HEK293 (cell line): ENCODE results near the gene MIEF2.

Experiments used
- CTCF ChIA-PET: fragments of 350-600 bp; formaldehyde crosslinking; extraction: SDS; loops from one replicate; lab custom pipeline; 2021; ENCODE audit warnings: antibody characterized with exemption; lab: Yijun Ruan, JAX
- POLR2A ChIA-PET: fragments of 300-600 bp; formaldehyde crosslinking; extraction: SDS; loops from one replicate; lab custom pipeline; 2020; ENCODE audit warnings: antibody characterized with exemption, inconsistent platforms; lab: Yijun Ruan, JAX
- H3K27ac ChIP-seq: fragments of 200-500 bp; sonication (Bioruptor generic); 2 replicates; pipeline ENCODE4 v1.5.1; 2014; ENCODE audit warnings: low read depth, low read length, control low read depth, inconsistent platforms; ENCODE audit errors: extremely low read depth
- H3K36me3 ChIP-seq, 2 experiments: fragments of 200-500 bp in 1 of 2; sonication (Bioruptor generic) in 1 of 2; 1 replicate in 1 of 2; 2 replicates in 1 of 2; pipeline ENCODE4 v1.5.1; 2014 to 2017; ENCODE audit warnings: inconsistent platforms in 2 of 2, low read length in 2 of 2; ENCODE audit not compliant: control insufficient read depth in 2 of 2, insufficient read depth in 1 of 2
- H3K4me1 ChIP-seq: fragments of 200-500 bp; sonication (Bioruptor generic); 2 replicates; pipeline ENCODE4 v1.5.1; 2014; ENCODE audit warnings: mild to moderate bottlenecking, low read length, inconsistent platforms; ENCODE audit not compliant: control insufficient read depth, insufficient read depth
- H3K4me3 ChIP-seq: 2 replicates; pipeline ENCODE4 v1.5.1; 2011; ENCODE audit warnings: low read depth, mild to moderate bottlenecking, control low read depth, low read length, moderate library complexity
- H3K9me3 ChIP-seq: fragments of 200-500 bp; sonication (Bioruptor generic); 2 replicates; pipeline ENCODE4 v1.5.1; 2014; ENCODE audit warnings: low read depth, low read length, inconsistent platforms; ENCODE audit not compliant: control insufficient read depth, insufficient read depth
- KLF7 ChIP-seq: fragments of 450-650 bp; formaldehyde crosslinking; IDR thresholded peaks from 2 replicates; pipeline ENCODE4 v1.5.1; 2016; ENCODE audit warnings: missing biosample characterization, missing genetic modification characterization, borderline replicate concordance
- OSR2 ChIP-seq: fragments of 450-650 bp; formaldehyde crosslinking; IDR thresholded peaks from 2 replicates; pipeline ENCODE4 v1.5.1; 2016; ENCODE audit warnings: missing biosample characterization, missing genetic modification characterization
- YY2 ChIP-seq: fragments of 450-650 bp; formaldehyde crosslinking; IDR thresholded peaks from 2 replicates; pipeline ENCODE4 v1.5.1; 2016; ENCODE audit warnings: missing biosample characterization, missing genetic modification characterization
- ZNF132 ChIP-seq: fragments of 450-650 bp; formaldehyde crosslinking; IDR thresholded peaks from 2 replicates; pipeline ENCODE4 v1.5.1; 2017; ENCODE audit warnings: missing biosample characterization, missing genetic modification characterization, borderline replicate concordance
- ZNF155 ChIP-seq: fragments of 450-650 bp; formaldehyde crosslinking; IDR thresholded peaks from 2 replicates; pipeline ENCODE4 v1.5.1; 2016; ENCODE audit warnings: missing biosample characterization, missing genetic modification characterization
- ZNF211 ChIP-seq: fragments of 450-650 bp; formaldehyde crosslinking; IDR thresholded peaks from 2 replicates; pipeline ENCODE4 v1.5.1; 2016; ENCODE audit warnings: low read depth, missing biosample characterization, missing genetic modification characterization
- ZNF341 ChIP-seq: fragments of 450-650 bp; formaldehyde crosslinking; IDR thresholded peaks from 2 replicates; pipeline ENCODE4; 2016; ENCODE audit warnings: low read depth, missing biosample characterization, missing genetic modification characterization
- ZNF501 ChIP-seq: fragments of 450-650 bp; formaldehyde crosslinking; IDR thresholded peaks from 2 replicates; pipeline ENCODE4 v1.5.1; 2016; ENCODE audit warnings: missing biosample characterization, missing genetic modification characterization
- ZNF510 ChIP-seq: fragments of 450-650 bp; formaldehyde crosslinking; IDR thresholded peaks from 2 replicates; pipeline ENCODE4 v1.5.1; 2018; ENCODE audit warnings: mild to moderate bottlenecking, missing genetic modification characterization, missing biosample characterization; ENCODE audit not compliant: insufficient replicate concordance
- ZNF561 ChIP-seq: fragments of 450-650 bp; IDR thresholded peaks from 2 replicates; pipeline ENCODE4 v1.5.1; 2018; ENCODE audit warnings: missing biosample characterization, missing genetic modification characterization, borderline replicate concordance
- ZNF624 ChIP-seq: fragments of 450-650 bp; formaldehyde crosslinking; IDR thresholded peaks from 2 replicates; pipeline ENCODE4 v1.5.1; 2017; ENCODE audit warnings: missing biosample characterization, missing genetic modification characterization
- TF ChIP-seq, protein P1 (sequence below): fragments of 450-650 bp; formaldehyde crosslinking; IDR thresholded peaks from 2 replicates; pipeline ENCODE4 v1.5.1; 2016; ENCODE audit warnings: missing biosample characterization, missing genetic modification characterization
- TF ChIP-seq, protein P2 (sequence below): fragments of 450-650 bp; formaldehyde crosslinking; IDR thresholded peaks from 2 replicates; pipeline ENCODE4 v1.5.1; 2016; ENCODE audit warnings: missing biosample characterization, missing genetic modification characterization
- TF ChIP-seq, protein P3 (sequence below): fragments of 450-650 bp; formaldehyde crosslinking; IDR thresholded peaks from 2 replicates; pipeline ENCODE4 v1.5.1; 2016; ENCODE audit warnings: missing biosample characterization, missing genetic modification characterization
- TF ChIP-seq, protein P4 (sequence below): fragments of 450-650 bp; formaldehyde crosslinking; conservative IDR thresholded peaks from 2 replicates; pipeline ENCODE4 v1.5.1; 2016; ENCODE audit warnings: low read depth, missing biosample characterization, missing genetic modification characterization
- TF ChIP-seq, protein P5 (sequence below): fragments of 450-650 bp; formaldehyde crosslinking; IDR thresholded peaks from 2 replicates; pipeline ENCODE4 v1.5.1; 2017; ENCODE audit warnings: missing biosample characterization, missing genetic modification characterization
- TF ChIP-seq, protein P6 (sequence below): fragments of 450-650 bp; formaldehyde crosslinking; IDR thresholded peaks from 2 replicates; pipeline ENCODE4 v1.5.1; 2016; ENCODE audit warnings: missing biosample characterization, missing genetic modification characterization

MIEF2 gene

DNA sequence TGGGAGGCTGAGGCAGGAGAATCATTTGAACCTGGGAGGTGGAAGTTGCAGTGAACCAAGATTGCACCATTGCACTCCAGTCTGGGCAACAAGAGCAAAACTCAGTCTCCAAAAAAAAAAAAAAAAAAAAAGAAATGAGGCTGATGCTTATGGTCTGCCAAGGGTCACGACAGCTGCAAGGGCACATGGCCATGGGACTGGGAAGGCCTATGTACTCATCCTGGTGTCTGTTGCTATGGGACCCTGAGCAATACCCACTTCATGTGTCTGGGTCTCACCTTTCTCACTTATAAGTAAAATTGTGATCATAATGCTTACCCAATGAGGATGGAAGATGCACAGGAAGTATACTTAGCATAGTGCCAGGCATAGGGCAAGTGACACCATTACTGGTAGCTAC is 16.6 kb downstream of the MIEF2 start:
- CTCF ChIA-PET = no interaction called here
- POLR2A ChIA-PET = no interaction called here
- peaks cover 64 to 90% of the 10 kb centered on the region in 2 experiments for H3K36me3 ChIP-seq

DNA sequence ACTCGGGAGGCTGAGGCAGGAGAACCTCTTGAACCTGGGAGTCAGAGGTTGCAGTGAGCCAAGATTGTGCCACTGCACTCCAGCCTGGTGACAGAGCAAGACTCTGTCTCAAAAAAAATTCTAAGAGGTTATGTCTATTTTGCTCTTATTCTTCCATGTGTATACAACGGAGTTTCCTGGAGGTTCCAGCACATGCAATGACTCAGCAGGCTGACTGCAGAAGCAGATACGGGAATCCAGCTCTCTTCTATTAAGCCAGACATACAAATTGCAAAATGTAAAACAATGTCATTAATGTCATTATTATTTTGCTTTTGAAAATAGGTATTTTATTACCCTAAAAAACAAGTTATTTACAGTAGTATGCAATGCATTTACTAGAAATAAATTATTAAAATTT is 18.4 kb downstream of the MIEF2 start:
- Histone ChIP-seq H3K9me3 (no peaks in the 10 kb centered on the region), H3K4me1 (no peaks in the 10 kb centered on the region), H3K4me3 (no peak overlapping the region), H3K36me3 (peaks cover 69 to 94% of the 10 kb centered on the region in 2 experiments), H3K27ac (no peak overlapping the region)
- CTCF ChIA-PET = no interaction called here
- POLR2A ChIA-PET = no interaction called here
- TF ChIP-seq, protein P1, sequence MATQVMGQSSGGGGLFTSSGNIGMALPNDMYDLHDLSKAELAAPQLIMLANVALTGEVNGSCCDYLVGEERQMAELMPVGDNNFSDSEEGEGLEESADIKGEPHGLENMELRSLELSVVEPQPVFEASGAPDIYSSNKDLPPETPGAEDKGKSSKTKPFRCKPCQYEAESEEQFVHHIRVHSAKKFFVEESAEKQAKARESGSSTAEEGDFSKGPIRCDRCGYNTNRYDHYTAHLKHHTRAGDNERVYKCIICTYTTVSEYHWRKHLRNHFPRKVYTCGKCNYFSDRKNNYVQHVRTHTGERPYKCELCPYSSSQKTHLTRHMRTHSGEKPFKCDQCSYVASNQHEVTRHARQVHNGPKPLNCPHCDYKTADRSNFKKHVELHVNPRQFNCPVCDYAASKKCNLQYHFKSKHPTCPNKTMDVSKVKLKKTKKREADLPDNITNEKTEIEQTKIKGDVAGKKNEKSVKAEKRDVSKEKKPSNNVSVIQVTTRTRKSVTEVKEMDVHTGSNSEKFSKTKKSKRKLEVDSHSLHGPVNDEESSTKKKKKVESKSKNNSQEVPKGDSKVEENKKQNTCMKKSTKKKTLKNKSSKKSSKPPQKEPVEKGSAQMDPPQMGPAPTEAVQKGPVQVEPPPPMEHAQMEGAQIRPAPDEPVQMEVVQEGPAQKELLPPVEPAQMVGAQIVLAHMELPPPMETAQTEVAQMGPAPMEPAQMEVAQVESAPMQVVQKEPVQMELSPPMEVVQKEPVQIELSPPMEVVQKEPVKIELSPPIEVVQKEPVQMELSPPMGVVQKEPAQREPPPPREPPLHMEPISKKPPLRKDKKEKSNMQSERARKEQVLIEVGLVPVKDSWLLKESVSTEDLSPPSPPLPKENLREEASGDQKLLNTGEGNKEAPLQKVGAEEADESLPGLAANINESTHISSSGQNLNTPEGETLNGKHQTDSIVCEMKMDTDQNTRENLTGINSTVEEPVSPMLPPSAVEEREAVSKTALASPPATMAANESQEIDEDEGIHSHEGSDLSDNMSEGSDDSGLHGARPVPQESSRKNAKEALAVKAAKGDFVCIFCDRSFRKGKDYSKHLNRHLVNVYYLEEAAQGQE (tag by site-specific recombination) = no peak
- TF ChIP-seq, protein P2, sequence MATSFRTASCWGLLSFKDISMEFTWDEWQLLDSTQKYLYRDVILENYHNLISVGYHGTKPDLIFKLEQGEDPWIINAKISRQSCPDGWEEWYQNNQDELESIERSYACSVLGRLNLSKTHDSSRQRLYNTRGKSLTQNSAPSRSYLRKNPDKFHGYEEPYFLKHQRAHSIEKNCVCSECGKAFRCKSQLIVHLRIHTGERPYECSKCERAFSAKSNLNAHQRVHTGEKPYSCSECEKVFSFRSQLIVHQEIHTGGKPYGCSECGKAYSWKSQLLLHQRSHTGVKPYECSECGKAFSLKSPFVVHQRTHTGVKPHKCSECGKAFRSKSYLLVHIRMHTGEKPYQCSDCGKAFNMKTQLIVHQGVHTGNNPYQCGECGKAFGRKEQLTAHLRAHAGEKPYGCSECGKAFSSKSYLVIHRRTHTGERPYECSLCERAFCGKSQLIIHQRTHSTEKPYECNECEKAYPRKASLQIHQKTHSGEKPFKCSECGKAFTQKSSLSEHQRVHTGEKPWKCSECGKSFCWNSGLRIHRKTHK (tag by site-specific recombination) = no peak
- TF ChIP-seq ZNF624 (no peak), ZNF561 (tag by site-specific recombination) (no peak), OSR2 (no peak), ZNF510 (tag by site-specific recombination) (no peak), ZNF155 (tag by site-specific recombination) (no peak), ZNF211 (tag by site-specific recombination) (no peak), KLF7 (tag by site-specific recombination) (no peak), ZNF501 (tag by site-specific recombination) (no peak)
- TF ChIP-seq, protein P3, sequence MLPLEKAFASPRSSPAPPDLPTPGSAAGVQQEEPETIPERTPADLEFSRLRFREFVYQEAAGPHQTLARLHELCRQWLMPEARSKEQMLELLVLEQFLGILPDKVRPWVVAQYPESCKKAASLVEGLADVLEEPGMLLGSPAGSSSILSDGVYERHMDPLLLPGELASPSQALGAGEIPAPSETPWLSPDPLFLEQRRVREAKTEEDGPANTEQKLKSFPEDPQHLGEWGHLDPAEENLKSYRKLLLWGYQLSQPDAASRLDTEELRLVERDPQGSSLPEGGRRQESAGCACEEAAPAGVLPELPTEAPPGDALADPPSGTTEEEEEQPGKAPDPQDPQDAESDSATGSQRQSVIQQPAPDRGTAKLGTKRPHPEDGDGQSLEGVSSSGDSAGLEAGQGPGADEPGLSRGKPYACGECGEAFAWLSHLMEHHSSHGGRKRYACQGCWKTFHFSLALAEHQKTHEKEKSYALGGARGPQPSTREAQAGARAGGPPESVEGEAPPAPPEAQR (tag by site-specific recombination) = no peak
- TF ChIP-seq, protein P4, sequence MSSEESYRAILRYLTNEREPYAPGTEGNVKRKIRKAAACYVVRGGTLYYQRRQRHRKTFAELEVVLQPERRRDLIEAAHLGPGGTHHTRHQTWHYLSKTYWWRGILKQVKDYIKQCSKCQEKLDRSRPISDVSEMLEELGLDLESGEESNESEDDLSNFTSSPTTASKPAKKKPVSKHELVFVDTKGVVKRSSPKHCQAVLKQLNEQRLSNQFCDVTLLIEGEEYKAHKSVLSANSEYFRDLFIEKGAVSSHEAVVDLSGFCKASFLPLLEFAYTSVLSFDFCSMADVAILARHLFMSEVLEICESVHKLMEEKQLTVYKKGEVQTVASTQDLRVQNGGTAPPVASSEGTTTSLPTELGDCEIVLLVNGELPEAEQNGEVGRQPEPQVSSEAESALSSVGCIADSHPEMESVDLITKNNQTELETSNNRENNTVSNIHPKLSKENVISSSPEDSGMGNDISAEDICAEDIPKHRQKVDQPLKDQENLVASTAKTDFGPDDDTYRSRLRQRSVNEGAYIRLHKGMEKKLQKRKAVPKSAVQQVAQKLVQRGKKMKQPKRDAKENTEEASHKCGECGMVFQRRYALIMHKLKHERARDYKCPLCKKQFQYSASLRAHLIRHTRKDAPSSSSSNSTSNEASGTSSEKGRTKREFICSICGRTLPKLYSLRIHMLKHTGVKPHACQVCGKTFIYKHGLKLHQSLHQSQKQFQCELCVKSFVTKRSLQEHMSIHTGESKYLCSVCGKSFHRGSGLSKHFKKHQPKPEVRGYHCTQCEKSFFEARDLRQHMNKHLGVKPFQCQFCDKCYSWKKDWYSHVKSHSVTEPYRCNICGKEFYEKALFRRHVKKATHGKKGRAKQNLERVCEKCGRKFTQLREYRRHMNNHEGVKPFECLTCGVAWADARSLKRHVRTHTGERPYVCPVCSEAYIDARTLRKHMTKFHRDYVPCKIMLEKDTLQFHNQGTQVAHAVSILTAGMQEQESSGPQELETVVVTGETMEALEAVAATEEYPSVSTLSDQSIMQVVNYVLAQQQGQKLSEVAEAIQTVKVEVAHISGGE (tag by site-specific recombination) = no peak
- TF ChIP-seq, protein P5, sequence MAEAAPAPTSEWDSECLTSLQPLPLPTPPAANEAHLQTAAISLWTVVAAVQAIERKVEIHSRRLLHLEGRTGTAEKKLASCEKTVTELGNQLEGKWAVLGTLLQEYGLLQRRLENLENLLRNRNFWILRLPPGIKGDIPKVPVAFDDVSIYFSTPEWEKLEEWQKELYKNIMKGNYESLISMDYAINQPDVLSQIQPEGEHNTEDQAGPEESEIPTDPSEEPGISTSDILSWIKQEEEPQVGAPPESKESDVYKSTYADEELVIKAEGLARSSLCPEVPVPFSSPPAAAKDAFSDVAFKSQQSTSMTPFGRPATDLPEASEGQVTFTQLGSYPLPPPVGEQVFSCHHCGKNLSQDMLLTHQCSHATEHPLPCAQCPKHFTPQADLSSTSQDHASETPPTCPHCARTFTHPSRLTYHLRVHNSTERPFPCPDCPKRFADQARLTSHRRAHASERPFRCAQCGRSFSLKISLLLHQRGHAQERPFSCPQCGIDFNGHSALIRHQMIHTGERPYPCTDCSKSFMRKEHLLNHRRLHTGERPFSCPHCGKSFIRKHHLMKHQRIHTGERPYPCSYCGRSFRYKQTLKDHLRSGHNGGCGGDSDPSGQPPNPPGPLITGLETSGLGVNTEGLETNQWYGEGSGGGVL (tag by site-specific recombination) = no peak
- TF ChIP-seq, protein P6, sequence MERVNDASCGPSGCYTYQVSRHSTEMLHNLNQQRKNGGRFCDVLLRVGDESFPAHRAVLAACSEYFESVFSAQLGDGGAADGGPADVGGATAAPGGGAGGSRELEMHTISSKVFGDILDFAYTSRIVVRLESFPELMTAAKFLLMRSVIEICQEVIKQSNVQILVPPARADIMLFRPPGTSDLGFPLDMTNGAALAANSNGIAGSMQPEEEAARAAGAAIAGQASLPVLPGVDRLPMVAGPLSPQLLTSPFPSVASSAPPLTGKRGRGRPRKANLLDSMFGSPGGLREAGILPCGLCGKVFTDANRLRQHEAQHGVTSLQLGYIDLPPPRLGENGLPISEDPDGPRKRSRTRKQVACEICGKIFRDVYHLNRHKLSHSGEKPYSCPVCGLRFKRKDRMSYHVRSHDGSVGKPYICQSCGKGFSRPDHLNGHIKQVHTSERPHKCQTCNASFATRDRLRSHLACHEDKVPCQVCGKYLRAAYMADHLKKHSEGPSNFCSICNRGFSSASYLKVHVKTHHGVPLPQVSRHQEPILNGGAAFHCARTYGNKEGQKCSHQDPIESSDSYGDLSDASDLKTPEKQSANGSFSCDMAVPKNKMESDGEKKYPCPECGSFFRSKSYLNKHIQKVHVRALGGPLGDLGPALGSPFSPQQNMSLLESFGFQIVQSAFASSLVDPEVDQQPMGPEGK (tag by site-specific recombination) = no peak
- TF ChIP-seq, all 188 proteins: peak for 0

More for the DNA sequence above, 16.6 kb downstream of the MIEF2 start:
- Histone ChIP-seq H3K4me3 (no peak overlapping the region), H3K27ac (no peak overlapping the region), H3K4me1 (no peaks in the 10 kb centered on the region), H3K9me3 (no peaks in the 10 kb centered on the region)
- TF ChIP-seq YY2 (tag by site-specific recombination) (no peak), ZNF341 (tag by site-specific recombination) (no peak), ZNF132 (tag by site-specific recombination) (no peak)
